Measurements from ENCODE around the gene SNAPIN. TPM values are rescaled to one million over a fixed set of nuclear protein-coding genes. Genes with fewer than 3 reads are reported as not detected.
A peak's percentile ranks its signal among the peaks of the same experiment; 100 is the strongest.

The SNAPIN gene
- total and polyA plus RNA-seq, 9 donors, result 31.6 to 70.2 (median 39.5) TPM

GRCh38 chr1:153649137-153649862 lies 9.2 kb upstream of the SNAPIN start:
- DNase-seq, result peak in 1 of 5 donors; percentile 33
- TF ChIP-seq CTCF (IDR thresholded peaks at IDR 0.05), result no peak
- no peak for TF ChIP-seq POLR2A (IDR thresholded peaks at IDR 0.05)
- TF ChIP-seq EP300 (IDR thresholded peaks at IDR 0.05), result no peak
- 16 to 52% (median 28%) methylated on average over 3 of the region's 3 CpGs for WGBS, 3 donors
- no peaks in the 10 kb centered on the region for H3K27me3 ChIP-seq
- intact Hi-C loops (cut with DNase I), result no loop called here
- no peak overlapping the region for H3K4me3 ChIP-seq
- H3K4me1 ChIP-seq (ENCODE audit: insufficient read depth), result peaks cover 3% of the 10 kb centered on the region
- peak overlapping the region in 1 of 2 donors; percentile 31 for H3K27ac ChIP-seq
- H3K9me3 ChIP-seq, result no peaks in the 10 kb centered on the region
- H3K36me3 ChIP-seq, result no peaks in the 10 kb centered on the region

GRCh38 chr1:153649863-153650235 lies 8.7 kb upstream of the SNAPIN start:
- WGBS, 3 donors, result 73 to 81% (median 80%) methylated on average over 2 of the region's 2 CpGs
- intact Hi-C loops (cut with DNase I), result no loop called here
- H3K27me3 ChIP-seq, result no peaks in the 10 kb centered on the region
- H3K36me3 ChIP-seq, result no peaks in the 10 kb centered on the region
- H3K9me3 ChIP-seq, result no peaks in the 10 kb centered on the region
- peak in 1 of 5 donors; percentile 32 for DNase-seq
- no peak for TF ChIP-seq EP300 (IDR thresholded peaks at IDR 0.05)
- TF ChIP-seq CTCF (IDR thresholded peaks at IDR 0.05), result no peak
- TF ChIP-seq POLR2A (IDR thresholded peaks at IDR 0.05), result no peak
- peaks cover 1% of the 10 kb centered on the region for H3K4me1 ChIP-seq (ENCODE audit: insufficient read depth)
- no peak overlapping the region for H3K27ac ChIP-seq
- no peak overlapping the region for H3K4me3 ChIP-seq

- no peaks in the 10 kb centered on the region for H3K27me3 ChIP-seq
- intact Hi-C loops (cut with DNase I), result no loop called here
- no peaks in the 10 kb centered on the region for H3K36me3 ChIP-seq
Observed at GRCh38 chr1:153651771-153652170, 6.7 kb upstream of the SNAPIN start.

GRCh38 chr1:153652805-153653500 lies 5.5 kb upstream of the SNAPIN start:
- intact Hi-C loops (cut with DNase I), result no loop called here
- Histone ChIP-seq H3K27me3 (no peaks in the 10 kb centered on the region), H3K4me3 (no peak overlapping the region), H3K27ac (no peak overlapping the region), H3K36me3 (no peaks in the 10 kb centered on the region), H3K4me1 (ENCODE audit: insufficient read depth) (no peaks in the 10 kb centered on the region), H3K9me3 (no peaks in the 10 kb centered on the region)
- 56 to 64% (median 61%) methylated on average over 3 of the region's 3 CpGs for WGBS, 3 donors
- no peak for DNase-seq
- TF ChIP-seq CTCF (IDR thresholded peaks at IDR 0.05), result no peak
- no peak for TF ChIP-seq EP300 (IDR thresholded peaks at IDR 0.05)
- TF ChIP-seq POLR2A (IDR thresholded peaks at IDR 0.05), result no peak

More at GRCh38 chr1:153651771-153652170, 6.7 kb upstream of the SNAPIN start:
- Histone ChIP-seq H3K27ac (no peak overlapping the region), H3K4me1 (ENCODE audit: insufficient read depth) (no peaks in the 10 kb centered on the region), H3K9me3 (no peaks in the 10 kb centered on the region), H3K4me3 (no peak overlapping the region)
- TF ChIP-seq POLR2A (IDR thresholded peaks at IDR 0.05) (no peak), EP300 (IDR thresholded peaks at IDR 0.05) (no peak), CTCF (IDR thresholded peaks at IDR 0.05) (no peak)
- DNase-seq, result no peak
- WGBS, 3 donors, result 78 to 93% (median 80%) methylated on average over 1 of the region's 1 CpG

Data from ovary (tissue), 9 donors.